ENCODE results near the gene NMRAL1. TPM values are rescaled to one million over a fixed set of nuclear protein-coding genes. Genes with fewer than 3 reads are reported as not detected.

Gene NMRAL1
- total RNA-seq = 10 to 100 TPM; 36.9 to 39.6 TPM
- long read RNA-seq, transcript NMRAL1-202 (6 exons, 1,233 nt) = minor isoform, 8 of 39 reads
- long read RNA-seq, transcript NMRAL1-201 (6 exons, 1,376 nt) = major isoform, 20 of 39 reads
- long read RNA-seq, partial matches to known transcripts = 2 of 39 reads
- long read RNA-seq, other reads (novel, unspliced or antisense) = 6 of 39 reads

DNA sequence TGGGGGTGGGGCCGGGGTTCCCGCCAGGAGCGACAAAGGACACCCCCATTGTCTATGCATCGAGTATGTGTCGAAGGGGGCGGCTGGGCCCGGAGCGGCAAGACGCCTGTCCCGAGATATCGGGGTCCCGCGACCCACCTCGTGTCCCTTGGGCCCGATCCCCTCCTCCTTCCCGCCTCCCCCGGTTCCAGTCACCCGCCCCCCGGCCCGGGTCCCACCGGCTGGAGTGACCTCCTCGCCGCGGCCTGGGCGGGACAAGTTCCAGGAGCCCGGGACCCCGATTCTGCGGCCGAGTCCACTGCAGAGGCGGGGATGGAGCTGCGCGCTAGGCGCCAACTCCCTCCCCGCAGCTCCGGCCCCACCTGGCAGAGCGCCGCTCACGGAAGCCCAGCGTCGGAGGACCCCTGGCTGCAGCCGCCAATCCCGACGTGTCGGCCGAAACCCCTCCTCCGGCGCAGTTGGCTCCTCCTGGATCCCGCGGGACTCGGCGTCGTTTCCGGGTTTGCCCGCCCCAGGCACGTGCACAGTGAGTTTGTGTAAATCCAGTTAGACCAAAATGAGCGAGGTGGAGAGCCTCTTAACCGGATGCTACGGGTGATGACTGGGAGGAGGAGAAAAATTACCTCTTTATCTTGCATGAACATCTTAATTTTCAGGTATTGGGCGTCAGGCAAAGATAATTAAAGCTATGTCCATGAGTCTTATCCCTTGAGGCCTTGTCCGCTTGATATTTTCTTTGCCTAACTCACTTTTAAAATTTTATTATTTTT is at the start of gene NMRAL1:
Gene NMRAL1 (minus strand): TSS at position 434 of the 770 bp plus-strand sequence. CDS start 493 bp downstream, outside the sequence.
- ATAC-seq = peak; percentile 62
- intact Hi-C loops (cut with DNase I, micrococcal nuclease) = no loop called here
- DNase-seq = peak; percentile 92 to 94

DNA sequence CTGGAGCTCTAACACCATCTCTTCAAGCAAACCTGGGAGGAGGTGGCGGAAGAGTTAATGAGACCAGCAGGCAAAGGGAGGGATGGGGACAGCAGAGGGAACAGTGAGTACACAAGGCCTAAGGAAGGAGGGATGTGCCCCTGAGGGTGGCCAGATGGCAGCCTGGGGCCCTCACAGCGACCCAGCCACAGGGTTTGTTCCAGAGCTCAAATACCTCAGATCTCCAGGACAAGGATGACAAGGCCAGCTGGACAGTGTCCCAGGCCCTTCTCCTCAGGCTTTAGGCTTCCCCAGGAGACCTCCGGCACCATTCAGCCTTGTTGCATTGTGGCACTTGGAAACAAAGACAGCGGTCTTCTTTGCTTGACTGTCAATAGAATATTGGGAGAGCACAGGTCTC is 49.3 kb upstream of the NMRAL1 start:
- intact Hi-C loops (cut with DNase I, micrococcal nuclease) = no loop called here
- ATAC-seq = no peak
- DNase-seq = no peak

DNA sequence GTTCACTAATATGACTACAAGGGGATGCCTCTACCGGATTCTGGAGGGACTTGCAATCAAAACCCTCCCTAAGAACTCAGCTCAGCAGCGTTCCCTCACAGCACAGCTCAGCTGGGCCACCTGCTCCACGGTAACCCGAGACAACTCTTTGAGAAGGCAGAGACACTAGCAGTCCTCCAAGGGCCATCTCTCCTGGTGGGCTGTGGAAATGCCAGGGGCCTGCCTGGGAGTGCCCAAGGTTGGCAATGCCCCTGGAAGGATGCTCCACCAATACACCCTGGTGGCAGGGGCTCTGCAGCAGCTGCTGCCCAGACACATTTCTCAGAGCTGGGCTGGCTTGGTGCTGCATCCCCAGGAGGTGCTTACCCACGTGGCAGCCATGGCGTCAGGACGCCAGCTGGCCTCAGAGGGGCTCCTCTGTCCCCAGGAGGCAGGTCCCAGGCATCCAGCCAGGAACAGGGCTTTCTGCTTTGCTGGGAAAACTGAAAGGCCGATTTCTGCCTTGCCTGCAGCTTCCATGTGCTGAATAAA is 47.7 kb upstream of the NMRAL1 start:
- no peak for DNase-seq
- ATAC-seq = no peak
- intact Hi-C loops (cut with DNase I, micrococcal nuclease) = no loop called here

DNA sequence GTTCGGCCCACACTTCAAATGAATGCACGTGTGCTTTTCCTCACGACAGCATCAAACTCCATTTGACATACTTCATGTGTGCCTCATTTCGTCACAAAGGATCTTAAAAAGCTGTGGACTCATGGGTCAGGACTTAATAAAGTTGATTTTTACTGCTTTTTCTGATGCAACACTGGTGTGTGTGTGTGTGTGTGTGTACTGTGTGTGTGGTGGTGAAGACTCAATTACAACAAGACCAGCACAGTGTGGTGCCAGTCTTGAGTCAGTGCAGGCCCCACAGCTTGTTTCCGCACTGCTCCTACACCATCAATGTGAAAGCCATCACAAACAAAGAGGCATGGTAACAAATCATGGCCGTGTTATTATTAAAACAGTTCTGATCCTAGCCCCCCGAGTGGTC is 46.5 kb upstream of the NMRAL1 start:
- ATAC-seq = no peak
- DNase-seq = no peak
- intact Hi-C loops (cut with DNase I, micrococcal nuclease) = no loop called here

DNA sequence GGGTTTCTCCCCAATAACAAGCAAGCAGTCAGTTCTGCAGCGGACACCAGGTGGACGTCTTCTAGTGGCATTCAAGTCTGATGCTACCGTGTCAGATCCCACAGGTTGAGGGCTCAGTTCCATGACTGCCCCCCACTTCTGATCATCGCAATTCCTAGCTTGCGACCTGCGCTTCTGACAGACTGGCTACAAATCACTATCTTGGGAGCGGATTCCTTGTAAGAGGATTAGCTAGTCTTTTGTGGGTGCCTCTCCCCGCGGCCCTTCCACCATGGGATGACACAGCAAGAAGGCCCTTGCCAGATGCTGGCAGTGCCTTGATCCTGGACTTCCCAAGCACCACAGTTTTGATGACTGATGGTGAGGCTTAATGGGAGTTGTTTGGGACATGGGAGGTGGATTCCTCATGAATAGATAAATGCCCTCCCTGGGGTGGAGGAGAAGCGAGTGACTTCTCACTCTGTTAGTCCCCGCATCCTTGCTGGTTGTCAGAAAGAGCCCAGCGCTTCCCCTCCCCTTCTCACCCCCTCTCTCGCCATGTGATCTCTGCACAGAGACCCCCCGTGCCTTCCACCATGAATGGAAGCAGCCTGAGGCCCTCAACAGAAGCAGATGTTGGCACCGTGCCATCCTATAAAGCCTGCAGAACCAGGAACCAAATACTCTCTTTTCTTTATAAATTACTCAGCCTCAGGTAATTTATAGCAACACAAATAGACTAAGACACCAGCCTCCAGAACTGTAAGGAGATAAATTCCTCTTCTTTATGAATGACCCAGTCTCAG is 45.0 kb upstream of the NMRAL1 start:
- ATAC-seq (no peak), DNase-seq (no peak)
- intact Hi-C loops (cut with DNase I, micrococcal nuclease) = loop anchor here in 1 of 2 donors (10.0 kb wide), 1 partner anchor 65 kb away; no protein-coding TSS in a partner anchor

DNA sequence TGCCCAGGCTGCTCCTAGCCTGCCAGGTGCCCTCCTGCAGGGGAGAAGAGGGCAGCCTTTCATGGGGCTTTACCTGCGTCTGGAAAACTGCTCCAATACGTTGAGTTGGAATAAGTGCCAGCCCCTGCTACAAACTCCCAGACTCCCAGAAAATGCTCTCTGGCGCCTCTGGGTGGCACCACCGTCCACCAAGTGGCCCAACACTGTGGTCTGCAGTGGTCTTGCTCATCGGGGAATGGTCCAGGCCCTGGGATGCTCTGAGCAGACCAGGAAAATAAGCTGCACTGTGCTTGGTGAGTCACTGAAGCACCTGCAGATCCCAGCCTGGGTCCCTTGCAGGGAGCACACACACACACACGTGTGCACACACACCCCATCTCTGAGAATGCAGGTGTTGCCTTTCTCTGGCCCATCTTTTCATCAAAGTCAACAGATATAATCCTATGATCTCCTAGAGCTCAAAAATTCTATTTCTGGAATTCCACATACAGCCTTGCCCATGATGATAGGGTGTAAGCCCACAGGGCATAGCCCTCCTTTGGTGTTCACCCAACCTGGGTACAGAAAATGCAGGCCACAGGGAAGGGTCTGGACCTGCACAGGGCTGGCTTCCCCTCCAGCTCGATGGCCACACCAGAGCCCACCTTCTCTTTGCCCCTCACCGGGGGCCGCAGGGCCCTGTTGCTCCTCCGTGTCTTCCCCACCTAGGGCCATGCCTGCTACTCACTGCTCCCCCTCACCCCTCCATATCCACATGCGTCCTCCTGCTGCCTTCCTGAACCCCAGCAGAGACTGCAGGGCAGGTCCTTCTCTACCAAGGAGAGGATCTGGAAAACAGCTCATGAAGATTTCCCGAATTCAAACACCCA is 43.6 kb upstream of the NMRAL1 start:
- intact Hi-C loops (cut with DNase I, micrococcal nuclease) = loop anchor here in 1 of 2 donors (10.0 kb wide), 1 partner anchor 67 kb away; no protein-coding TSS in a partner anchor
- ATAC-seq = peak; percentile 46
- no peak for DNase-seq

DNA sequence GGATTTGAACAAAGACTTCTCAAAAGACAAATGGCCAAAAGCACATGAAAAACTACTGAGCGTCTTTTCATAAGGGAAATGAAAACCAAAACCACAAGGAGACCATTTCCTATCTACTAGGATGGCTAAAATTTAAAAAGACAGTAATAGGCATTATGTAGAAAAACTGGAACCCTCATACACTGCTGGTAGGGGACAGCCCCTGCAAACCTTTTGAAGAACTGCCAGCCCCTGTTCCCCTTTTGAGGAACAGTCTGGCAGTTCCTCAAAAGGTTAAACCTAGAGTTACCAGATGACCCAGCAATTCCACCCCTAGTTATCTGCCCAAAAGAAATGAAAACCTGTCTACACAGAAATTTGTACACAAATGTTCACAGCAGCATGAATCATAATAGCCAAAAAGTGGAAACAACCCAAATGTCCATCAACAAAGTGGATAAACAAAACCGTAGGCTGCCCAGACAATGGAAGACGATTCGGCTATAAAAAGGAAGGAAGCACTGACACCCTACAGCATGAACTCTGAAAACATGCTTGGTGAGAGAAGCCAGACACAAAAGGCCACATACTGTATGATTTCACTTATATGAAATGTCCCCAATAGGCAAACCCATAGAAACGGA is 41.3 kb upstream of the NMRAL1 start:
- no peak for DNase-seq
- no peak for ATAC-seq
- intact Hi-C loops (cut with DNase I, micrococcal nuclease) = loop anchor here in 1 of 2 donors (10.0 kb wide), 1 partner anchor 69 kb away; no protein-coding TSS in a partner anchor

DNA sequence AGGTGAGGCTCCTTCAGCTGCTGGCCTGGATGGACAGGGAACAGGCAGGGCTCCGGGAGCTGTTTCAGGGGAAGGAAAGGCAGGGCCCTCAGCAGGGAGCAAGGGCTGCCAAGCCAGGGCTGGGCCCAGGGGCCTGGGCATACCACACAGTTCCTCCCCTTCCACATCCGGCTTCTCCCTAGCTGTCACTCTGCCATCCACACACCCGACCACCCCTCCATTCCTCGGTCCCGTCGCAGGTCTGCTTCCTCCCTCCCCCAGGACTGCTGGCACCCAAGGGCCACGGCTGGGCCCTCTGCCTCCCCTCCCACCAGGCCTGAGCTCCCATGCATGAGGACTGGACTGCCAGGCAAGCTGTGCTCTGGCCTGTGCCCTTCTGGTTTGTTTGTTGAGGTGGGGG is 40.2 kb upstream of the NMRAL1 start:
- DNase-seq = no peak
- ATAC-seq = no peak
- intact Hi-C loops (cut with DNase I, micrococcal nuclease) = loop anchor here in 1 of 2 donors (10.0 kb wide), 1 partner anchor 70 kb away; no protein-coding TSS in a partner anchor

DNA sequence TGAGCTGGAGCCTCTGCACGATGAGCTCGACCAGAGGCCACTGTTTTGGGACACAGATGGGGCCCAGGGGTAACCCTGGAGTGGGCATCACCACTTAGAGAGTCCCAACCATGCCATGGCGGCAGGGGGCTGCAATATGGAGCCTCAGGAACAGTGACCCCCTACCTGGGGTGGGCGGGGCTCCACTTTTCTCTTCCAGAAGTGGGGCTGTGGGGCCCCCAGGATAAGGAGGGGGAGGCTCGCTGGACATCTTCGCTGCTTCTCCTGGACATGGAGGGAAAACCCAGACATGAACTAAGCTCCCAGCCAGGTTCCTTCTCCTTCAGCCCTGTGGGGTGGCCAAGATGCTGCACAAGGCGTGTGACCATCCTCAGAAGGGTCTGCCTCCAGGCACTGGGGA is 39.5 kb upstream of the NMRAL1 start:
- intact Hi-C loops (cut with DNase I, micrococcal nuclease) = loop anchor here in 1 of 2 donors (10.0 kb wide), 1 partner anchor 71 kb away; no protein-coding TSS in a partner anchor
- no peak for ATAC-seq

DNA sequence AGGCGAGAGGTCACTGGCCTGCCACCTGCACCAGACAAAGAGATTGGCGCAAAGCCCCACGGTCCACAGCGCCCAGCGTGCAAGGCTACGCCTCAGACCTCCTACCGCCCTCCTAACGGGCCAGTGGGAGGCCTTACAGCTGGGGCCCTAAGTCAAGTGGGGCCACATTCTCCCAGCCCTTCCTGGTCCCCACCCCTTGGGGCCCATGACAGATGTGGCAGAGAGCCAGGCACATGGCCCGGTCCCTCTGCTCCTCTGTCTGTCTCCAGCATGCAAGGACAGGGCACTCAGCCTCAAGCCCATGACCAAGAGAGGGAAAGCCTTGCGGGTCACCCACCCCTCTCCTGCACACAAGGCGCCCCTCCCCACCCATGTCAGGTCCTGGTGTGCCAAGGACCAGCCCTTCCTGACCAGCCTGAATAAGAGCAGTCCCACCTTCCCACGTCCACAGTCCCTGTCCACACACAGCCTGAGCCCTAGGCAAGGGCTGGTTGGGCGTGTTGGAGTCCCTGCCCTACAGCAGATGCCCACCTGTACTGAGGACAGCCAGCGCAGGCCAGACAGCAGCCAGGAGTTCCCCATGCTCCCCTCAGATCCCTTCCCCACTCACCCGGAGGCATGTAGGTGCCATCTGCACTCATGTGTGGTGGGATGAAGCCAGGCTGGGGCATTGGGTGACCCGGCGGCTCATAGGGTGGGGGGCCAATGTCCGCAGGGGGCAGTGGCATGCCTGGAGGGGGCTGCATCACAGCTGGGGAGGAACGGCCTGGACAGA is 38.8 kb upstream of the NMRAL1 start:
- no peak for DNase-seq
- ATAC-seq = no peak
- intact Hi-C loops (cut with DNase I, micrococcal nuclease) = loop anchor here in 1 of 2 donors (10.0 kb wide), 1 partner anchor 72 kb away; no protein-coding TSS in a partner anchor

More for the DNA sequence above, 39.5 kb upstream of the NMRAL1 start:
- DNase-seq = no peak

DNA sequence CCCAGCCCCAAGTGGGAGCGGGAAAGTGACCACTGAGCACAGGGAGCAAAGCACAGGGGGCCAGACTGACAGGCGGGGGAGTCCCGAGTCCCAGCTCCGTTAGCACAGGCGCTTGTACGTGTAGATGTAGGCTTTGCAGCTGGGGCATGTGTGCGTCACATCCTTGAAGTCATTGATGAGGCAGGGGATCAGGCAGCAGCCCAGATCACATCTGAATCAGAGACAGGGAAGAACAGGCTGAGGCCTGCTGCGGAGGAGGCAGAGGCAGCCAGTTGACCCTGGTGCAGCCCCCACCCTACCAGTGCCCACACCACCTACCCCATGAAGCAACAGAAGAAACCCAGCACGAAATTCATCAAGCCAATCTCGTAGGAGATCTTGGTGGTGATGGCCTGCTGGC is 38.0 kb upstream of the NMRAL1 start:
- no peak for DNase-seq
- intact Hi-C loops (cut with DNase I, micrococcal nuclease) = loop anchor here in 1 of 2 donors (10.0 kb wide), 1 partner anchor 72 kb away; no protein-coding TSS in a partner anchor

DNA sequence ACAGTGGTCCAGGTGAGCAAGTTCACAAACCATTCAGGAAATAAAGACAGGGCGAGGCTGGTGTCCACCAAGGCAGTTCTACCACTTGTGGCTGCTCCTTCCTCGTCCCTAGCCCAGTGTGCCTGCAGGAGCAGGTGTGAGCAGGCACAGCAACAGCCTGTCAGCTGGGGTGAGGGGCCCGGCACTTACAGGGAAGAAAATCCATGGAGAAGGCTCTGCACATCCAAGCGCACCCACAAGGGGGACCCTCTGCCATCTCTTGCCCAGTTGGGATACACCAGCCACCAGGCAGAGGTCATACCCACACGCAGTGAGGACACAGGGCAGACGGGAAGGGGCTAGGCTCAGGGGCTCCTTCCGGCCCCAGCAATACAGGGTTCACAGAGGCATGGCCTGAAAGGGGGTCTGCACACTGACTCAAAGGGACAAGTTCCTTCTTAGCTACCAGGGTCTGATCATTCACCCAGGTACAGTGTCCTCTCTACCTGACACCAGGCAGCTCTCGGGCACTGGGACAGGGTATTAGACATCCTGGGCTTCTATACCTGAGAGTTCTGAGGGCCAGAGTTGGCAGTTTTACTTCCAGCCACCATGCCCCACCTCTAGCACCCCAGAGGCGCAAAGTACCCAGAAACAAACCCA is 37.1 kb upstream of the NMRAL1 start:
- DNase-seq (peak; percentile 68 to 70), ATAC-seq (peak; percentile 82)

More for the DNA sequence above, 38.0 kb upstream of the NMRAL1 start:
- no peak for ATAC-seq

DNA sequence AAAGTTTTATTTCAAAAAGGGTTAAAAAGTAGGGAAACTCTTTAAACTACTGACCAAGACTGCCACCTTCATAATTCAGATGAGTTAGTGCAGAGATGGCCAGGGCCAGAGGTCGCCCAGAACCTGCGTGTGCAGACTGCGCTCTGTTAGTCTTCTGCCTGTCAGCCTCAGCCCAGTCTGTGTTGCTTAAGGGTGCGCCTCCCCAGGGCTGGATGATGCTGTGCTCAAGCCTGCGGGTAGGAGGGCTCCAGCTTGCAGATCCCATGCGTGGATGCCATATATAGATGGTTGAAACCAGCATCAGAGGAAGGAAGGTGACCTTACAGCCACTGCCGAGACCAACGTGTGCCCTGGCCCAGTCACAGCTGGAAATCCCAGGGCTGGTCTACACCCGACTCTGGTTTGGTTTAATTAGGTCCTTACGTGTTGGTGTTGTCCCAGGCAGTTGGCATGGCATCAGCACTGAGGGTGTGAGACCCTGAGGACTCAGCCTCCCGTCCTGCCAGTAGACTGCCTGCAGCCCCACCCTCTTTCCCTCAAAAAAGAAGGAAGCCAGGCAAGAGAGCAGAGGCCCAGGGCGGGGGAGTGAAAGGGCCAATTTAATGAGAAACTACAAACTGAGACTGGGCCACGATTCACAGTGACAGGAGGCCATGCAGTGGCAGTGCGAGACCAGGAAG is 36.5 kb upstream of the NMRAL1 start:
- DNase-seq (no peak), ATAC-seq (no peak)
- intact Hi-C loops (cut with DNase I, micrococcal nuclease) = loop anchor here in 1 of 2 donors (10.0 kb wide), 1 partner anchor 74 kb away; no protein-coding TSS in a partner anchor

More for the DNA sequence above, 37.1 kb upstream of the NMRAL1 start:
- intact Hi-C loops (cut with DNase I, micrococcal nuclease) = loop anchor here in 1 of 2 donors (10.0 kb wide), 1 partner anchor 73 kb away; no protein-coding TSS in a partner anchor

DNA sequence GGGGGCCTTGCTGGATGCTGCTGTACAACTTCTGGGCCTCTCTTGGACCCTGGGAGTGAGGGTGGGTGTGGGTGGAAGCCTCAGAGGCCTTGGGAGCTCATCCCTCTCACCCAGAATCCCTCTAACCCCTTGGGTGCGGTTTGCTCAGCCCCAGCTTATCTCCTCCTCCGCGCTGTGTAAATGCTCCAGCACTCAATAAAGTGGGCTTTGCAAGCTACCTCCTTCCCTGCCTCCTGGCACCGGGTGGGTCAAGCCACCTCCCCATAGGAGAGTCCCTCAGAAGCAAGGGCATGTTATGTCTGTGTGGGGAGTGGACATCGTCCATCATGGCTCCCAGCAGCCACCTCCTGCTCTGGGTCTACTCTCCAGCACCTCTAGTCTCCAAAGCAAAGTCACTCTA is 35.7 kb upstream of the NMRAL1 start:
- intact Hi-C loops (cut with DNase I, micrococcal nuclease) = loop anchor here in 1 of 2 donors (10.0 kb wide), 1 partner anchor 75 kb away; no protein-coding TSS in a partner anchor
- DNase-seq = no peak
- no peak for ATAC-seq

DNA sequence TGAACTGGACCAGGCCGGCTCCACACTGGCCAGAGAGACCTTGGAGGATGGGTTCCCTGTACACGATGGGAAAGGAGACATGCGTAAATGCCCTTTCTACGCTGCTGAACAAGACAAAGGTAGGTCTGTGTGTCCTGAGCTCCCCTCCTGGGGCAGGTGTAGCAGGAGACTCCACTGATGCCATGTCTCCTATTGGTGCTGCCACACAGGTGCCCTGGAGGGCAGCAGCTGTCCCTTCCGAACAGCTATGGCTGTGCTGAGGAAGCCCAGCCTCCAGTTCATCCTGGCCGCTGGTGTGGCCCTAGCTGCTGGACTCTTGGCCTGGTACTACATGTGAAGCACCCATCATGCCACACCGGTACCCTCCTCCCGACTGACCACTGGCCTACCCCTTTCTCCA is 35.0 kb upstream of the NMRAL1 start:
- no peak for ATAC-seq
- intact Hi-C loops (cut with DNase I, micrococcal nuclease) = loop anchor here in 1 of 2 donors (5.0 kb wide), 1 partner anchor 38 kb away; no protein-coding TSS in a partner anchor
- DNase-seq = no peak
